ENCODE results near the gene TTN.
"Not testable (repeated sequence)": the region's sequence is repeated elsewhere in the genome, so short reads cannot be mapped to it uniquely, and the experiment has no call there.

The TTN gene

DNA sequence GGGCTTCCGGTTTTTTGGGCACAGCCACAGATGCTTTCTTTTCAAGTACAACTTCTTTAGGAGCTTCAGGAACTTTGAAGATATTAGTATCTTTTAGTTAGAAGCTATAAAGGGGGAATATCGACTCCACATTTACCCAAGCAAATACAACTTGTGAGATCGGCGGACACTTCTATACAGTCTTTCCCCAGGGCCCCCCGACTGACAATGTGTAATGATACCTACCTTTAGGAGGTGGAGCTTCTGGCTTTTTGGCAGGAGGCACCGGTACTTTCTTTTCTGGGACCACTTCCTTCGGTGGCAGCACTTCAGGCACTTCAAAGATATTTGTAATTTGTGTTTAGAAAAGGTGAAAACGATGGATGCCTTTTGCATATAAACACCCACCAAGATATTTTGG, 148.7 kb downstream of the TTN start:
- not testable (repeated sequence) for DNase-seq (ENCODE audit: low read depth)

DNA sequence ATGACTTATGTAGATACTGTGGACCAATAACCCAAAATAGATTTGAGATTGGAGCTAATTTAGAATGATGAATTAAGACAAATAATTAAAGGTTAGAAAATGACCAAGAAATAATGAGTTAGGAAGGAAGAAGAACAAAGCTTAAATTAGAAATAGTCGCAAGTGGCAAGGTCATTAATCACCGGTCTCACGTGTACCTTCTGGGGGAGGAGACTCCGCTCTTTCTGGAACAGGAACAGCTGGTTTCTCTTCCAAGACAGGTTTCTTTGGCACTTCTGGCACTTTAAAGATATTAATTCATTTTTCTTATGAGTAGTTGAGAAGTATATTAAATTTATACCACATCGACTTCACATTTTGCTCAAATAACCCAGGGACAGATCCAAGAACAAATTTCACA, 156.7 kb downstream of the TTN start:
- DNase-seq (ENCODE audit: low read depth) = no peak

DNA sequence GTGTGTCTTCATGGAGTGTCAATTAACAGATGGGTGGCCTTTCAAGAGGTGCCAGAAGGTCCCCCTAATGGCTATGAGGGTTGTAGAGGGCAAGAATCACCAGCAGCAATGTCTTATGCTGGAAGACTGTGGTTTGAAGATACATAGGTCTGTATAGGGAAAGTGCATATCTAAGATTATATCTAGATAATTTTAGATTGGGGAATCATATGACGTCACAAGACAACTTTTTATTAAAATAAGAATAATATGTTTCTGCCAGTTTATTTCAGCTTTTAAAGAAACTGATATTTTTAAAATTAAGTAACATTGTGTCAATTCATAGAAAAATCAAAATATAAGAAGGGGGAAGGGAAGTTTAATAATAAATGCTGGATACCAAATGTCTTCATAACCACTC, 162.3 kb downstream of the TTN start:
- DNase-seq (ENCODE audit: low read depth) = no peak

DNA sequence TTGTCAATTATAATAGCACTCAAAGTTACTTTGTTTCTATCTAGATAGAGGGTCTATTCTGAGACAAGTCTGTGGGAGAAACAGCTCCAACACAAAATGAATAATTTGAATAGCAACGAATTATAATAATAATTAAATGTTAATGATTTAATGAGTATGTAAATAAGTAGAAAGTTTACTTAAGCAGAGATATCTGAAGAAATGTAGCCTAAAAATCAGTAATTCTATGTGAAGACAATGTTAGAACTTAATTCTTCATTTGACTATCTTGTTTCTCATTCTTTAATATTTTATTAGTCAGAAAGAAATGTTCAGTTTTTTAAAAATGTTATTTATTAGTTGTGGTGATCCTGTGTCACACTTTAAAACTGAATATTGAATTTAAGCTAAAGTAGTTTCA, 165.7 kb downstream of the TTN start:
- DNase-seq (ENCODE audit: low read depth) = no peak

DNA sequence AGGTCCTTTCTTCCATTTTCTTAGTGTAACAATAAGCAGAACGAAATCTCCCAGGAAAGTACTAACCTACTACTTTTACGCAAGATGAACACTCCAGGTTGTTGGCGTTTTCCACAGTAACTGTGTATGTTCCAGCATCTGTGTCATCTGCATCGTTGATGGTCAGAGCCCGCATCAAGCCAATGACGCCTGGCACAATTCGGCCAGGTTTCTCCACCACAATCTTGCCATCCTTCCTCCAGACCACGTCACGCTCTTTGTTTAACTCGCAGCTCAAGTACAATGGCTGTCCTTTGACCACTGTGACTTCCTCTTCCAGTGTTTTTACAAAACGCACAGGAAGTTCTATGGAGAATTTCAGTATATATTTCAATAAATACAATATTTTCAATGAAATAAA, 171.3 kb downstream of the TTN start:
- no peak for DNase-seq (ENCODE audit: low read depth)

DNA sequence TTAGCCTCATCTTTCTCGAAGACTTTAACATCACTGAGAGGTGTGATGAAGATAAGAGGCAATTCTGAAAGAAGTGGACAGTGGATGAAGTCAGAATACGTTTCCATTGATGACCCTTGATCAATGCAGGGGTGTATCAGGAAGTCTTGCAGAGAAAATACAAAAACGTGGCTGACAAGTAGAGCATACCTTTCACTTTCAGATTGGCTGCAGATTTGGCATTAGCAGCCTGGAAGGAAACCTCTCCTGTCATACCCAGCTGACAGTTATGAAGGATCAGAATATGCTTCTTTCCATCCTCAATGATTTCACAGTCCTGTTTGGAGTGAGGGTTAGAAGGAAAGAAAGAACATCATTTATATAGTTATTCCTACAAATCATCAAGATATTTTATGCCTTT, 174.5 kb downstream of the TTN start:
- no peak for DNase-seq (ENCODE audit: low read depth)

DNA sequence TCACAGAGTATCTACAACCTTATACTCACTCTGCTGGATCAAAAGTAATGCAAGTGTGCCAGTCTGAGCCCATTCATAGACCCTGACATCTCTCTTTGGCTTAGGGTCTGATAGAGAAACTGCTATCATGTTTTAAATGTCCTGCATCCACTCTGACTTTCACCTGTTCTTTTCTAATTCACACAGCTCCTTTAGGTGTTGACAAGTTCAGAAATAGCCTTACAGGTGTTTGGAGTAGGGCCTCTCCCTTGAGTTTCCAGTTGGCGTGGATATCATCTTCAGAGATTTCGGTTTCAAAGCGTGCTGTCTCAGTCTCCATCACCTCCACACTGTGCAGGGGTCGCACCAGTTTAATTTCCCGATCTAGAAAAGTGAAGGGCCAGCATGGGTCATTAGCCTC, 176.6 kb downstream of the TTN start:
- no peak for DNase-seq (ENCODE audit: low read depth)

DNA sequence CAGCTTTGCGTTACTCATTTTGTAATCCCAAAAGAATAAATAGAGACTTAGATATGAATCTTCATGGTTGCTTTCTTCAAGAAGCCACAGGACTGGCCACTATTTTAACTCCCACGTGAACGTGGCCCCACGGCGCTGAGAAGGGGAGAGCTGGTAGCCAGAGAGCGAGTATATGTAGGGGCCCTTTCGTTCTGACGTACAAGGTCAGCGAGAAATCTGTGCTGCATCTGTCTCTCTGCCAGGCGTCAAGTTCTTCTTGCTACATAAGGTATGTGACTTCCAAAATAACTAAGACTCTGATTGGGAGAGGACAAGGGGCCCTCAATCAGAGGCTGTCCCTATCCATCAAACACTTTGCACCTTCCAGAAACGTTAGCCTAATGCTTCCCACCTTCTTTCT, 177.8 kb downstream of the TTN start:
- DNase-seq (ENCODE audit: low read depth) = no peak

DNA sequence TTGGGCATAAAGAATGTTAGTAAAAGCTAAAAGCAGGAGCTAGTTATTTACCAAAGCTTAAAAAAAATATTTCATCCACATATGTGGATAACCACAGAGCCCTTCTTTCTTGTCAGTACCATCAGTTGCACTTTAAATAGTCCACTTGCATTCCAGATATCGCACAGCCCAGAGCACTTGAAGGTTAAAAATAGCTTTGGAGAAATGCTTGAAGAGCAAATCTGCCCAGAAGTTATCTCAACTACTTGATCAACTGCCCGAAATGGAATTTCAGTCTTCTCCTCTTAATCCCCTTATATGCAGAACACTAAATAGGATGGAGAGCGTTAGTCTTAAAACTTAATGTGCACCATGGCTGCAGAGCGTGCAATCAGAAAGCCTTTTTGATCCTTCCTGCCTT, 178.6 kb downstream of the TTN start:
- no peak for DNase-seq (ENCODE audit: low read depth)

DNA sequence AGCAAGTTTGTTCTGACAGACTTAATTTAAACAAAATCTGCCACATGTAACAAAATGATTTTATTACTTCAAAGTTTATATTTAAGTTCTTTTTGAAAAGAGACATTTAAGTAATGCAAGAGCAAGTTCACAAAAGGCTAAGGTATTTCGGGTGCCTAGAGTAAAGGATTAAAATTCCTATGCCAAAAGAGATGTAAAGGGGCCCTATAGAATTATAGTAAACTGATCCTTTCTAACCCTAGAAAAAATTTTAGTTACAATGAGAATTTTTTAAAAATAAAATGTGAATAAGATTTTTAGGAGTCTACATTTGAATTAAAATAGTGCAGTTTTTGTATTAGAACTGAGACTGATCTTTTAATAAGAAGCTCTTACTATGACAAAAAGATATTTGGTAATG, 179.8 kb downstream of the TTN start:
- DNase-seq (ENCODE audit: low read depth) = no peak

DNA sequence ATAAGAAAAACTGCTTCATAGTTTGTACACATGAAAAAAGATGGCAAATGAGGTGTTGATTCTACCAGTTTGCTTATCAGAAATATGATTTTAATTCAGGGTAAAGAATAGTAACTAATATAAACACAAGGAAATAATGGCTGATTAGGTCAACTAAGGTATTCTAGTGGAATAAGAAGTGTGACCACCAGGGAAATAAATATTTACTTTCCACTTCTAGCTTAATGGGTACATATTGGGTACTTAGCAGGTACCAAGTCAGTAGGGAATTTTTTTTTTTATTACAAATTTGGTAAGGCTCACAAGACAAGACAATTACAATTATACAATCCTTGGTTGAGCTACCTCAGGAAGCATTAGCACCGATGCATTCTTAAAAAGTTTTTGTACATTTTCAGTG, 191.3 kb downstream of the TTN start:
- no peak for DNase-seq (ENCODE audit: low read depth)

DNA sequence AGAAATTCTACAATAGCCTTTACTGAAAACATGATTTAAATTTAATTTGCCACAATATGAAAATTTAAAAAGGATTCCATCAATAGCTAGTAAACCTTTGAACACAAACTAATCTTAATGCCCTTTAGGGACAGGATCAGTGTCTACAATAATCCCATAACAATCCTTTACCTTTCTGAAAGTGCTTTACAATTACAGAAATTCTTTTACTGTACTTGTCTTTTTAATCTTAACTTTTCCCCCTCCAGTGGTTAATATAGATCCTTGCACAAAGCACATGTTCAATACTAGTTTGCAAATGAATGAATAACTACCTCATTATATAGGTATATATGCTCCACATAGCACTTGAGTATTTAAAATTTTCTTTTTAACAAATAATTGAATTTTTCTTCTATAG, 204.3 kb downstream of the TTN start:
- DNase-seq (ENCODE audit: low read depth) = no peak

DNA sequence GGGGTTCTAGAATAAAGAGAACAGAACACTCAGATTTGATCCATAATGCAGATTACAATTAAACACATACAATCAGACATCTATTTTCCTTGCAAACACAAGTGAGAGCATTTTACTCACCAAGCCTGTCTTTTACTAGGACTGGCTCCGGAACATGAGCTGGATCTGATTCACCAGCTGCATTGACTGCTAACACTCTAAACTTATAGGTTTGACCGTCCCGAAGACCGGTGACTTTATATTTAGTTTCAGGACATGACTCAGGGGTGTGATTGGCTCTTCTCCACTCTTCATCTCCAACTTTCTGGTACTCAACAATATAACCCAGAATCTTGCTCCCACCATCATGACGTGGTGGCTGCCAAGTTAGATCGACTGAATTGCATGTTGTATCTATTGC, 214.6 kb downstream of the TTN start:
- no peak for DNase-seq (ENCODE audit: low read depth)

DNA sequence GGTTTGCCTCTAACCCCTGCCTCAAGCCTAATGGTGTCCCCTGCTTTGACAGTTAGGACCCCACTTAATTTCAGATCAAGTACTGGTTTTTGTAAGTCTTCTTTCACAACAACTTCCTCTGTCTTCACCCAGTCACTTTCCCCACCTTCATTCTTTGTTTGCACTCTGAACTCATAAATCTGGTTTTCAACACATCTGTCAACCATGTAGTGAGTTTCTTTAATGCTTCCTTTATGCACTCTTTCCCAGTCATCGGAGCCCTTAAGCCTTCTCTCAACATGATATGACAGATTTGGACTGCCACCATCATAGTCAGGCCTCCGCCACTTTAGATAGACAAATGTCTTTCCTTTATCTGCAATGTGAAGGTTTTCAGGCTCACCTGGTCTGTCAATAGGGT, 217.9 kb downstream of the TTN start:
- DNase-seq (ENCODE audit: low read depth) = no peak

DNA sequence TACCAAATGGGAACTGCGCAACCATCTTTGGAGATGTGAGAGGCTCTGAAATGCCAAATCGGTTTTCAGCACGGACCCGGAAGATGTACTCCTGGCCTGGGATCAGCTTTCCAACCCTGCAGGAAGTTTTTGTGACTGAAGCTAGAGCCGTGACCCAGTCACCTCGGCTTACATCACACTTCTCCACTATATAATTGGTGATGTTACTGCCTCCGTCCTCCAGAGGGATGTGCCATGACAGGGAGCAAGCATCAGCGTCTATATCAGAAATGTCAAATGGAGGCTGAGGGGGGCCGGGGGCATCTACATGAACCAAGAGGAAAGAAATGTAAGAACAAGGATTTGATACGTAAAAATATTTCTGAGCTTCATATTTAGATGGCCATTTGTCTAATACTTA, 222.6 kb downstream of the TTN start:
- no peak for DNase-seq (ENCODE audit: low read depth)

DNA sequence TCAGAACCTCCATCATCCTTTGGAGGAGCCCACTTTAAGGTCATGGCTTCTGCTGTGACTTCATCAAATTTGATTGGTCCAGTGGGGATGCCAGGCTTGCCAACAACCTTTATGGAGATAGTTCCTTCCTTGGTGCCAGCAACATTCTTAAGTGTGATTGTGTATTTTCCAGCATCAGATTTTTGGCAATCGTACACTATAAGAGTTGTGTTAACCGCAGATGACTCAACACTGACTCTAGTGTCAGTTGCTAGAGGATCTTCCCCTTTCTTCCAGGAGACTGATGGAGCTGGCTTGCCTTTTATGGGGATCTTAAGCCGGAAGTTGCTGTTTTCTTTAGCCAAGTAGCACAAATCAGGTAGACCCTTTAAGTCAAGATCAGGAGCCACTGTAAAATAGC, 228.2 kb downstream of the TTN start:
- DNase-seq (ENCODE audit: low read depth) = no peak

DNA sequence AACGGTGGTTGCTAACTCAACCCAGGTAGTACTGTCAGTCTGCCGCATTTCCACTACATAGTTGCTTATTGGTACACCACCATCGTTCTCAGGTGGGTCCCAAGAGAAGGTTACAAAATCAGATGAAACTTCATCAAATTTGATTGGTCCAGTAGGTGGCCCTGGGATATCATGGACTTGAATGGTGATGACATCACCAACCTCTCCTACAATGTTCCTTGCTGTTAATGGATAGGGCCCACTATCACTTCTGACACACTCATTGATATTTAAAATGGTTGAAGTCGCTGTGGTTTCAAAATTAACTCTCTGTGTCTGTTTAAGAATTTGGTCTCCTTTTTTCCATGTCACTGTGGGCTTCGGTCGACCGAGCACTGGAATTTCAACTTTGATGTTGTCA, 232.4 kb downstream of the TTN start:
- DNase-seq (ENCODE audit: low read depth) = no peak

DNA sequence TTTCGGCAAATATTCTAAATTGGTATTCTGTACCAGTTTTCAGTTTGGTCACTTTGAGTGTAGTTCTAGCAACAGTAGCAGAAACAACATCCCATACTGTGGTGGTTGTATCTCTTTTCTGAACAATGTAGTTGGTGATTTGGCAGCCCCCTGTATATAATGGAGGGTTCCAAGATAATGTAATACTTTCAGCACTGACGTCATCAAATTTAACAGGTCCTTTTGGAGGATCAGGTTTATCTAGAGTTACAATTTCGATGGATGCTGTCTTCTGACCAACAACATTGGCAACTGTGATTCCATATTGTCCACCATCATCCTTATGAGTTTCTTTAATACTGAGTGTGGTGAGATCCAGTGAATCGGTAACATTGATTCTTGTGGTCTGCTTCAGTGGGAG, 239.0 kb downstream of the TTN start:
- no peak for DNase-seq (ENCODE audit: low read depth)

DNA sequence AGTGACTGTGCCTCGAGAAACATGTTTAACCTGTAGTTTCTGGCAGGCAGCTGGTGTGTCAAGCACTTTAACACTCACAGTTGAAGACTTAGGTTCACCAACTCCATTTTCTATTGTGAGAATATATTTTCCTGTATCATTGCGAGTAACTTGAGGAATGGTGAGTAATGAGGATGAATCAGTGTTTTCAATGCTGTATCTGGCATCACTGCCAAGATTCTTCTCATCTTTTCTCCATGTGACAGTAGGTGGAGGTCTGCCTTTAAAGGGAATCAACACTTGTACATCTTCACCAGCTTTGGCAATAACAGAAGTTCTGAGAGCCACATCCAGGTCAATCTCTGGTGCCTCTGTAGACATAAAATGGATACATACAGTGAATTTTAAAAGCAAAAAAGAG, 254.2 kb downstream of the TTN start:
- no peak for DNase-seq (ENCODE audit: low read depth)

DNA sequence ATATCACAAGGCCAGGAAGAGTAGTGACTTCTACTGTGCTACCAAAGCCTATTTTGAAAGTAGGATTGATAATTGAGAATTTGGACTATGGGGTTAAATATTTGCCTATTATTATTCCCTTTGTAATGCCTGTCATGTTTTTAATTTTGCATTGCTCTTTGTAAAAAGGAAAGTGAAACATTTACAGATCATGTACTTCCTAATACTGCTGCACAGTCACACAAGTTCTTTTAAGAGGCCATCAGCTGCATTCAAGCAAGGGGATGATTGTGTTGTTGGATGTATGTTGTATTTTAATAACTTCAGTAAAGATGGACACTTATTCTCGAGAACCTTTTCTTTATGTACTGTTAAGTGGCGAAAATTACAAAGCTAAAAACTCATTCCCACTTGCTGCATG, 256.9 kb downstream of the TTN start:
- DNase-seq (ENCODE audit: low read depth) = no peak

DNA sequence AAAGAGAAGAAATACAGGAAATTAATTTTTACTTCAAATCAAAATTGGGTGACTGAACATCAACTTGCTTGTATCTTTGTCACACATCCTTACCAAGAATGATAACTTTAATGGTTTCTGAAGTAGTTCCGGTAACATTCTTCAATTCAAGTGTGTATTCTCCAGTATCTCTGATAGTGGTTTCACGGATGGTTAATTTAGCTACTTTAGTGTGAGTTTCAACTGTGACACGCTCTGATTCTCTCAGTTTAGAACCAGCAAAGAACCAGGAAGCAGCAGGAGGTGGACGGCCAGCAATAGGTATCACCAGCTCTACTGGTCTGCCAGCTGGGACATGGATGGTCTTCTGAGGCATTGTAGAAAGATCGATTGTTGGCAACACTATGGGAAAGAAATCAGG, 264.7 kb downstream of the TTN start:
- DNase-seq (ENCODE audit: low read depth) = no peak

DNA sequence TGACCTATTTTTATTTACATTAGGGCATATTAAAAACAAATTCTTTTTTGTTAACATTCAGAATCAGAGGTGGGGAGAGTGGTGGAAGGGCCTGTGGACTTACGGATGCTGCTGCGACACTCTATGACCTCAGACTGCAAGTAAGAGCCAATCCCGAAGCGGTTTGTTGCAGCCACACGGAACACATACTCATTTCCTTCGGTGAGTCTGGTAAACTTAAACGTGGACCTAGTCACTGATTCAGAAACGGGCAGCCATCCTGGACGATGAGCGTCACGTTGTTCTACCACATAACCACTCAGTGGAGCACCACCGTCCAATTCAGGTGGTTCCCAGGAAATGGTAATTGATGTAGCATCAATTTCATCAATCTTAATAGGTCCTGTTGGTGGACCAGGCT, 265.1 kb downstream of the TTN start:
- DNase-seq (ENCODE audit: low read depth) = no peak

DNA sequence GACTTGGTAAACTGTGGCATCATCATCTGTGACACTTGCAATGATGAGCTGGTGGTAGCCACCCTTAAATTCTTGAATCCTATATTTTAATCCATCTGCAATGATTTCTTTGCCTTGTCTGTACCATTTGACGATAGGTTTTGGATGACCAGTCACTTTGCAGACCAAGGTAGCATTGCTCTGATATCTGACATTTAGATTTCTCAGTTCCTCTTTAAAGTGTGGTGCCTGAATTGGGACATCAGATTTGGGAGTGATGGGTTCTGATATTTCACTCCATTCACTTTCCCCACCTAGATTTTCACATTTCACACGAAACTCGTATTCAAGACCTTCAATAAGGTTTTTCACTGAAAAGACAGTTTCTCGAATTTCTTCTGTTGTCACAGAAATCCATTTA, 271.2 kb downstream of the TTN start:
- DNase-seq (ENCODE audit: low read depth) = no peak

DNA sequence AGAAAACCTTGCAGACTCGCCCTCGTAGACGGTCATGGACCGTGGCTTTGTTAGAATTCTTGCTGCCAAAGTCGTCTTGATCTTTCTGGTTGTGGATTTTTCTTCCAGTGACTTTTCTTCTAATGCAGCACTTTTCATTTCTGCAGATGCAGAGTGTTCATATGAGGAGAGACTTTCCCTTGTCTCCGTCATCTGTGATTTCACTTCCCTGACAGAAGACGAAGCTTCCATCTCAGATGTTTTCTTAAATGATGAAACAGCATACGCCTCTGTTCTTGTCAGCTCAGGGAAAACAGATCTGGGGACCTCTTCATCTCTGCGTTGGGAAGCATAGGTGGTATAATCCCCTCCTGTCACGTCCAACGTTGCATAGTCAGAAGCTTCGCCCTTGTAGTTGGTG, 276.1 kb downstream of the TTN start:
- no peak for DNase-seq (ENCODE audit: low read depth)

DNA sequence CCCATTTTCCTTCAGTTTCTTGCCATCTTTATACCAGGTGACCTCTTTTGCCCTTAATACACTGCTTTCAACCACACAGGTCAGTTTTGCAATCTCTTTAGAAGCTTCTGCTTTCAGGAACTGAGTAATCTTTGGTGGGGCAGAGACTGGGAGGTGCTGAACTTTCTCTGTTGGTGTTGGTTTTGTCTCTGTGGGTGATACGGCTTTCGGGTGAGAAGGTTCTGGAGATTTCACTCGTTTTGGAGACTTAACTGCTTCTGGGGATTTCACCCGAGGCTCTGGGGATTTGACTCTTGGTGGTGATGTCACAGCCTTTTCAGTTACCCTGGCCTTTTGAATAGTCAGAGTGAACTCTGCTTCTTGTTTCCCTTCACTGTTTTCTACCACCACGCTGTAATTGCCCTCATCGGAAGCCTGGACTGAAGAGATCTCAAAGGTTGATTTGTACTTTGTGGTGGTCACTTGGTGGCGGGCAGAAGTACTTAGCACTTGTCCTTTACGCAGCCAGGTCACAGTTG, 276.5 kb downstream of the TTN start:
- DNase-seq (ENCODE audit: low read depth) = no peak

All from stimulated activated CD8-positive, alpha-beta memory T cell treated with anti-CD3 and anti-CD28 coated beads, Interleukin-7, amount 100 ng/mL, for 24 hours (primary cell).